NCI-H2171 treated with DMSO at 0.1 percent for 48 hours (cell line): ENCODE measurements around the gene L3MBTL4.

Source experiments
- DNase-seq: peaks from one replicate; lab custom pipeline; 2025; lab: John Stamatoyannopoulos, UW

The L3MBTL4 gene

GRCh38 chr18:6363216-6363615 lies 51.5 kb downstream of the L3MBTL4 start:
- no peak for DNase-seq

GRCh38 chr18:6362559-6363129 lies 52.1 kb downstream of the L3MBTL4 start:
- DNase-seq = no peak

- no peak for DNase-seq
These were observed 57.0 kb downstream of the L3MBTL4 start for GRCh38 chr18:6357668-6358067.

GRCh38 chr18:6355789-6356589 lies 58.7 kb downstream of the L3MBTL4 start:
- DNase-seq = no peak

- DNase-seq = no peak
These were observed 62.4 kb downstream of the L3MBTL4 start for GRCh38 chr18:6352275-6352674.

GRCh38 chr18:6342990-6343389 lies 71.7 kb downstream of the L3MBTL4 start:
- no peak for DNase-seq

GRCh38 chr18:6341709-6342108 lies 73.0 kb downstream of the L3MBTL4 start:
- no peak for DNase-seq

- DNase-seq = no peak
These were observed 73.4 kb downstream of the L3MBTL4 start for GRCh38 chr18:6341303-6341702.

- DNase-seq = no peak
These were observed 74.6 kb downstream of the L3MBTL4 start for GRCh38 chr18:6340121-6340520.

GRCh38 chr18:6336239-6336638 lies 78.5 kb downstream of the L3MBTL4 start:
- no peak for DNase-seq

- no peak for DNase-seq
These were observed 80.7 kb downstream of the L3MBTL4 start for GRCh38 chr18:6333981-6334380.

- DNase-seq = no peak
These were observed 82.8 kb downstream of the L3MBTL4 start for GRCh38 chr18:6331872-6332271.

GRCh38 chr18:6330786-6331185 lies 83.9 kb downstream of the L3MBTL4 start:
- no peak for DNase-seq

- no peak for DNase-seq
These were observed 86.1 kb downstream of the L3MBTL4 start for GRCh38 chr18:6328621-6329010.

GRCh38 chr18:6327895-6328620 lies 86.7 kb downstream of the L3MBTL4 start:
- DNase-seq = no peak

GRCh38 chr18:6327485-6327884 lies 87.2 kb downstream of the L3MBTL4 start:
- no peak for DNase-seq

GRCh38 chr18:6326566-6326965 lies 88.1 kb downstream of the L3MBTL4 start:
- DNase-seq = no peak

GRCh38 chr18:6323319-6323889 lies 91.3 kb downstream of the L3MBTL4 start:
- DNase-seq = no peak

GRCh38 chr18:6315517-6316331 lies 99.0 kb downstream of the L3MBTL4 start:
- no peak for DNase-seq

GRCh38 chr18:6313415-6313814 lies 101.3 kb downstream of the L3MBTL4 start:
- DNase-seq = no peak

GRCh38 chr18:6311456-6312215 lies 103.1 kb downstream of the L3MBTL4 start:
- no peak for DNase-seq
